PC-9 (cell line): ENCODE measurements around the gene LETMD1. TPM values are rescaled to one million over a fixed set of nuclear protein-coding genes. Genes with fewer than 3 reads are reported as not detected.

Source experiments
- Bru-seq: library from RNA; stranded (reverse); fragments of 400-500 nt; gene quantifications from one replicate; lab custom pipeline; 2021; lab: Mats Ljungman, UMichigan
- BruChase-seq, 2 experiments: library from RNA; stranded (reverse); fragments of 400-500 nt; gene quantifications; one replicate each; lab custom pipeline; 2021; lab: Mats Ljungman, UMichigan
- BruUV-seq: library from RNA; stranded (reverse); fragments of 400-500 nt; replicated peaks from 2 replicates; lab custom pipeline; 2021; lab: Mats Ljungman, UMichigan
- CTCF ChIA-PET: fragments of 300-600 bp; sonication (Branson Sonifier 250); formaldehyde crosslinking; loops from one replicate; lab custom pipeline; 2022; ENCODE audit warnings: antibody characterized with exemption; lab: Charles Lee
- POLR2A ChIA-PET: fragments of 300-600 bp; sonication (Branson Sonifier 250); formaldehyde crosslinking; loops from one replicate; lab custom pipeline; 2022; ENCODE audit warnings: antibody characterized with exemption; ENCODE audit not compliant: unreplicated experiment; lab: Charles Lee
- DNase-seq, 2 experiments: peaks; one replicate each; pipeline versions ENCODE4 v3.0.0 to v3.0.0-alpha.2; 2015 to 2022; ENCODE audit warnings: mixed read lengths in 1 of 2
- H2AFZ ChIP-seq: fragments of 200-600 bp; sonication (generic); 2 replicates; pipeline ENCODE4 v1.8.1; 2017; ENCODE audit warnings: antibody characterized with exemption
- H3F3A ChIP-seq: fragments of 200-600 bp; sonication (generic); 2 replicates; pipeline ENCODE4 v1.8.1; 2017; ENCODE audit warnings: antibody characterized with exemption, mild to moderate bottlenecking, low read depth; ENCODE audit not compliant: insufficient read depth
- H3K27ac ChIP-seq: fragments of 200-600 bp; sonication (generic); 2 replicates; pipeline ENCODE4 v1.6.1; 2016; ENCODE audit warnings: mixed run types
- H3K27me3 ChIP-seq: fragments of 200-600 bp; sonication (generic); 2 replicates; pipeline ENCODE4 v1.6.1; 2016; ENCODE audit warnings: low read depth, mixed run types; ENCODE audit not compliant: insufficient read depth
- H3K36me3 ChIP-seq: fragments of 200-600 bp; sonication (generic); 2 replicates; pipeline ENCODE4 v1.6.1; 2016; ENCODE audit warnings: low read depth, mixed run types
- H3K4me1 ChIP-seq: fragments of 200-600 bp; sonication (generic); replicated peaks from 2 replicates; pipeline ENCODE4 v1.6.1; 2016; ENCODE audit warnings: mixed run types; ENCODE audit not compliant: insufficient read depth
- H3K4me2 ChIP-seq: fragments of 200-600 bp; sonication (generic); 2 replicates; pipeline ENCODE4 v1.6.1; 2017; ENCODE audit warnings: mixed run types
- H3K4me3 ChIP-seq: fragments of 200-600 bp; sonication (generic); 2 replicates; pipeline ENCODE4 v1.6.1; 2016; ENCODE audit warnings: mixed run types
- H3K79me2 ChIP-seq: fragments of 200-600 bp; sonication (generic); 2 replicates; pipeline ENCODE4 v1.6.1; 2017; ENCODE audit warnings: low read depth, mixed run types
- H3K9me2 ChIP-seq: fragments of 200-600 bp; sonication (generic); 2 replicates; pipeline ENCODE4 v1.8.1; 2017; ENCODE audit warnings: mild to moderate bottlenecking; ENCODE audit not compliant: insufficient read depth
- H3K9me3 ChIP-seq: fragments of 200-600 bp; sonication (generic); 2 replicates; pipeline ENCODE4 v1.8.1; 2016; ENCODE audit warnings: low read depth; ENCODE audit not compliant: insufficient read depth
- H4K20me1 ChIP-seq: fragments of 200-600 bp; sonication (generic); 2 replicates; pipeline ENCODE4 v1.8.1; 2017; ENCODE audit not compliant: insufficient read depth
- EZH2 ChIP-seq: fragments of 200-600 bp; sonication (generic); IDR thresholded peaks from 2 replicates; pipeline ENCODE4 v1.8.0; 2017; ENCODE audit warnings: antibody characterized with exemption, low read depth
- intact Hi-C: fragments of 100-400 bp; cut with micrococcal nuclease; formaldehyde crosslinking; loops from one replicate; pipeline ENCODE4 v1.10.0; 2022; ENCODE audit not compliant: unreplicated experiment
- long read RNA-seq: library from polyadenylated mRNA; stranded (forward); transcript quantifications from one replicate; pipeline ENCODE4 v2.0.0, GENCODE V29; 2022
- total RNA-seq: library from RNA; stranded (reverse); gene quantifications from 2 replicates; pipeline ENCODE4 v1.2.3, GENCODE V29; 2021
- TF ChIP-seq, protein P1 (sequence below): fragments of 200-600 bp; sonication (generic); conservative IDR thresholded peaks from 2 replicates; pipeline ENCODE4 v1.6.1; 2017; ENCODE audit warnings: mixed run types, antibody characterized with exemption, mild to moderate bottlenecking, moderate library complexity

The LETMD1 gene
- total RNA-seq = 81.9 and 87.4 TPM in 2 replicates
- percentile 83 among the genes with signal in this experiment for Bru-seq, nascent RNA
- percentile 92 among the genes with signal in this experiment for BruChase-seq, experiment 1, labeled RNA remaining after a 2-hour chase
- percentile 81 among the genes with signal in this experiment for BruChase-seq, experiment 2, labeled RNA remaining after a 6-hour chase
- long read RNA-seq, transcript LETMD1-238 (1 exons, 2,948 nt) = major isoform, 32 of 73 reads
- long read RNA-seq, transcript LETMD1-221 (5 exons, 1,480 nt) = minor isoform, 5 of 73 reads
- long read RNA-seq, transcript LETMD1-201 (9 exons, 2,112 nt) = minor isoform, 11 of 73 reads
- long read RNA-seq, partial matches to known transcripts = 3 of 73 reads
- long read RNA-seq, other reads (novel, unspliced or antisense) = 21 of 73 reads

GRCh38 chr12:51047655-51048540, at the start of gene LETMD1:
TSS of gene LETMD1 (plus strand) at chr12:51048327. CDS start at chr12:51048357, 30 bp downstream.
- CTCF ChIA-PET = interaction anchor here (1.9 kb wide), 1 partner anchor 19 kb away, joined by 5 read pairs; no protein-coding TSS in a partner anchor
- DNase-seq = peak; percentile 89 to 96
- TSS peak; percentile 88 for BruUV-seq
- H3K4me3 ChIP-seq = peak within 1 kb of the TSS; percentile 94
- TF ChIP-seq EZH2 = no peak
- TF ChIP-seq, protein P1, sequence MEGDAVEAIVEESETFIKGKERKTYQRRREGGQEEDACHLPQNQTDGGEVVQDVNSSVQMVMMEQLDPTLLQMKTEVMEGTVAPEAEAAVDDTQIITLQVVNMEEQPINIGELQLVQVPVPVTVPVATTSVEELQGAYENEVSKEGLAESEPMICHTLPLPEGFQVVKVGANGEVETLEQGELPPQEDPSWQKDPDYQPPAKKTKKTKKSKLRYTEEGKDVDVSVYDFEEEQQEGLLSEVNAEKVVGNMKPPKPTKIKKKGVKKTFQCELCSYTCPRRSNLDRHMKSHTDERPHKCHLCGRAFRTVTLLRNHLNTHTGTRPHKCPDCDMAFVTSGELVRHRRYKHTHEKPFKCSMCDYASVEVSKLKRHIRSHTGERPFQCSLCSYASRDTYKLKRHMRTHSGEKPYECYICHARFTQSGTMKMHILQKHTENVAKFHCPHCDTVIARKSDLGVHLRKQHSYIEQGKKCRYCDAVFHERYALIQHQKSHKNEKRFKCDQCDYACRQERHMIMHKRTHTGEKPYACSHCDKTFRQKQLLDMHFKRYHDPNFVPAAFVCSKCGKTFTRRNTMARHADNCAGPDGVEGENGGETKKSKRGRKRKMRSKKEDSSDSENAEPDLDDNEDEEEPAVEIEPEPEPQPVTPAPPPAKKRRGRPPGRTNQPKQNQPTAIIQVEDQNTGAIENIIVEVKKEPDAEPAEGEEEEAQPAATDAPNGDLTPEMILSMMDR = peak; percentile 91
- H3K27me3 ChIP-seq = no peaks in the 10 kb centered on the region
- H3K79me2 ChIP-seq = peaks cover 26% of the 10 kb centered on the region
- H4K20me1 ChIP-seq = no peaks in the 10 kb centered on the region
- H3K4me1 ChIP-seq = peaks cover 19% of the 10 kb centered on the region
- peaks cover 7% of the 10 kb centered on the region; the same call in 1 of the 2 replicates for H3K36me3 ChIP-seq
- peak within 1 kb of the TSS; percentile 83 for H2AFZ ChIP-seq
- POLR2A ChIA-PET = interaction anchor here (0.6 kb wide), 2 partner anchors 196 to 1101 kb away, joined by 3 to 5 read pairs; no protein-coding TSS in a partner anchor
- intact Hi-C loops = loop anchor here (1.0 to 5.0 kb wide), 6 partner anchors 20 to 293 kb away; partner anchors contain the start of gene CSRNP2
- peaks cover 8% of the 10 kb centered on the region; the same call in 1 of the 2 replicates for H3F3A ChIP-seq
- peak within 1 kb of the TSS; percentile 67 for H3K27ac ChIP-seq
- peak within 1 kb of the TSS; percentile 89 for H3K4me2 ChIP-seq
- H3K9me3 ChIP-seq = no peaks in the 10 kb centered on the region
- H3K9me2 ChIP-seq = no peaks in the 10 kb centered on the region

- no peaks in the 10 kb centered on the region for H3K9me2 ChIP-seq
- intact Hi-C loops = no loop called here
- no peak overlapping the region for H2AFZ ChIP-seq
- no peaks in the 10 kb centered on the region for H3K4me1 ChIP-seq
- TF ChIP-seq, protein P1 = no peak
- no peak for TF ChIP-seq EZH2
- no peaks in the 10 kb centered on the region for H3K79me2 ChIP-seq
- DNase-seq = no peak
- no peak overlapping the region for H3K4me3 ChIP-seq
- H3K9me3 ChIP-seq = no peaks in the 10 kb centered on the region
- no peak overlapping the region for H3K27ac ChIP-seq
- no TSS peak for BruUV-seq
- H3F3A ChIP-seq = 0 out of 2 replicates have a peak, but pooled peaks cover 2% of the 10 kb centered on the region
- peaks cover 17% of the 10 kb centered on the region for H3K36me3 ChIP-seq
- POLR2A ChIA-PET = interaction anchor here (0.7 kb wide), 1 partner anchor 172 kb away, joined by 3 read pairs; no protein-coding TSS in a partner anchor
- H3K27me3 ChIP-seq = no peaks in the 10 kb centered on the region
- H4K20me1 ChIP-seq = no peaks in the 10 kb centered on the region
- CTCF ChIA-PET = no interaction called here
- H3K4me2 ChIP-seq = no peak overlapping the region
Measured at GRCh38 chr12:50999093-50999492, 49.0 kb upstream of the LETMD1 start.

DNA sequence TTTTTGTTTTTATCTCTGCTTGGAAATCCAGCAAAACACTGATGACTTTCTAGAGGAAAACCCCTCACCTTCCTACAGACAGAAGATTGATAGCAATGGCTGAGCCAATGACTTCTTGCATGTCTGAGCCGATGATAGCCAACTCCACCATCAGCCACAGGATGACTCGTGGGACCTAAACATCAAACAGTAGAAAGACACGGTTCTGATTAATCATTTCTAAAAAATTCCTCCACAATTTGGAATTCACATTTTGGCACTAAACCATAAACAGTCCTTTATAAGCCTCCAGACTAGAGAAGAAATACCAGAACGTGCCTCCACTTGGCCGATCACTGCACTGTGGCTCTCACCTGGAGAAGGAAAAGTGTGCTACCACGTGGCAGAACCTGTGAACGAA, 47.9 kb upstream of the LETMD1 start:
- no TSS peak for BruUV-seq
- ChIA-PET POLR2A (no interaction called here), CTCF (no interaction called here)
- Histone ChIP-seq H3K79me2 (no peaks in the 10 kb centered on the region), H3K4me3 (no peak overlapping the region), H3K27ac (no peak overlapping the region), H3K9me3 (no peaks in the 10 kb centered on the region), H3K4me2 (no peak overlapping the region), H2AFZ (no peak overlapping the region), H3F3A (0 out of 2 replicates have a peak, but pooled peaks cover 3% of the 10 kb centered on the region), H4K20me1 (no peaks in the 10 kb centered on the region), H3K27me3 (no peaks in the 10 kb centered on the region), H3K9me2 (no peaks in the 10 kb centered on the region), H3K36me3 (peaks cover 27% of the 10 kb centered on the region), H3K4me1 (peaks cover 3% of the 10 kb centered on the region)
- DNase-seq = peak in 1 of 2 experiments; percentile 35
- no peak for TF ChIP-seq EZH2
- TF ChIP-seq, protein P1 = no peak
- intact Hi-C loops = no loop called here
